GM12878 (cell line): ENCODE measurements around the gene TECTA. TPM values are rescaled to one million over a fixed set of nuclear protein-coding genes. Genes with fewer than 3 reads are reported as not detected.

Experiments used
- ATAC-seq: fragments of 200-7000 bp; cut with Tn5 transposase; 3 replicates; pipeline ENCODE4 v1.9.1; 2020; ENCODE audit warnings: mild to moderate bottlenecking, moderate library complexity
- BruUV-seq: library from RNA; stranded (reverse); fragments of 400-500 nt; replicated peaks from 2 replicates; lab custom pipeline; 2021; lab: Mats Ljungman, UMichigan
- CTCF ChIA-PET: fragments of 300-600 bp; sonication (Branson Sonifier 250); formaldehyde crosslinking; extraction: SDS; loops from one replicate; lab custom pipeline; 2021; ENCODE audit warnings: inconsistent platforms; lab: Yijun Ruan, JAX
- POLR2A ChIA-PET: fragments of 350-600 bp; formaldehyde crosslinking; extraction: SDS; loops from one replicate; lab custom pipeline; 2021; ENCODE audit warnings: inconsistent platforms; lab: Charles Lee
- RAD21 ChIA-PET: fragments of 300-600 bp; sonication (Branson Sonifier 250); formaldehyde crosslinking; loops from one replicate; lab custom pipeline; 2023; ENCODE audit warnings: antibody characterized with exemption; ENCODE audit not compliant: unreplicated experiment; lab: Charles Lee
- SMC1A ChIA-PET: fragments of 300-600 bp; sonication (Branson Sonifier 250); formaldehyde crosslinking; loops from one replicate; lab custom pipeline; 2023; ENCODE audit not compliant: unreplicated experiment, uncharacterized antibody; lab: Charles Lee
- DNase-seq: peaks from one replicate; pipeline ENCODE4 v3.0.0-alpha.2; 2011; ENCODE audit warnings: low read depth, low spot score
- FAIRE-seq: peaks from 3 replicates; lab custom pipeline; 2011; peaks lifted over from hg19 to GRCh38; lab: Jason Lieb, UNC
- H2AFZ ChIP-seq: 2 replicates; pipeline ENCODE4 v1.6.0; 2011; ENCODE audit warnings: low read depth, low read length, control low read depth; ENCODE audit not compliant: control insufficient read depth
- H3K27ac ChIP-seq: 2 replicates; pipeline ENCODE4 v1.5.1; 2011; ENCODE audit warnings: control low read depth; ENCODE audit not compliant: control insufficient read depth, insufficient read depth
- H3K27me3 ChIP-seq, 2 experiments: replicated peaks in 1 of 2; 2 replicates each; pipeline versions ENCODE4 v1.6.0 to v1.6.1; 2011; ENCODE audit warnings: low read length in 1 of 2; ENCODE audit not compliant: control insufficient read depth in 2 of 2, insufficient read depth in 2 of 2
- H3K36me3 ChIP-seq, 2 experiments: 2 replicates each; pipeline ENCODE4 v1.5.1; 2011; ENCODE audit warnings: low read length in 1 of 2; ENCODE audit not compliant: control insufficient read depth in 2 of 2, insufficient read depth in 2 of 2
- H3K4me1 ChIP-seq: 2 replicates; pipeline ENCODE4 v1.6.1; 2011; ENCODE audit warnings: mild to moderate bottlenecking, low read length, moderate library complexity, mixed read lengths; ENCODE audit not compliant: control insufficient read depth, insufficient read depth
- H3K4me2 ChIP-seq: 2 replicates; pipeline ENCODE4 v1.6.0; 2011; ENCODE audit warnings: control low read depth; ENCODE audit not compliant: control insufficient read depth, insufficient read depth
- H3K4me3 ChIP-seq: fragments of 200-600 bp; sonication (generic); 2 replicates; pipeline ENCODE4 v1.5.1; 2016
- H3K79me2 ChIP-seq: 2 replicates; pipeline ENCODE4 v1.6.0; 2011; ENCODE audit warnings: low read length; ENCODE audit not compliant: control insufficient read depth, insufficient read depth
- H3K9ac ChIP-seq: 2 replicates; pipeline ENCODE4 v1.8.0; 2011; ENCODE audit warnings: low read length, control low read depth, mixed read lengths; ENCODE audit not compliant: control insufficient read depth, insufficient read depth
- H3K9me3 ChIP-seq: replicated peaks from 3 replicates; pipeline ENCODE4 v1.5.1; 2011; ENCODE audit warnings: mild to moderate bottlenecking, low read length; ENCODE audit not compliant: control insufficient read depth, insufficient read depth
- H4K20me1 ChIP-seq: 2 replicates; pipeline ENCODE4 v1.6.0; 2011; ENCODE audit not compliant: control insufficient read depth, insufficient read depth
- CHD2 ChIP-seq: IDR thresholded peaks from 2 replicates; pipeline ENCODE4 v1.6.1; 2011; ENCODE audit warnings: low read depth, low read length, improper control_type of control experiment, borderline replicate concordance
- CTCF ChIP-seq, 3 experiments: IDR thresholded peaks in 2 of 3; conservative IDR thresholded peaks in 1 of 3; 2 replicates each; pipeline ENCODE4 v1.5.1; 2011; ENCODE audit warnings: low read depth in 3 of 3, low read length in 3 of 3, mild to moderate bottlenecking in 3 of 3, control low read depth in 2 of 3, moderate library complexity in 2 of 3, inconsistent platforms in 1 of 3, mixed read lengths in 1 of 3; ENCODE audit not compliant: control insufficient read depth in 2 of 3, insufficient read depth in 1 of 3; ENCODE audit errors: extremely low read depth in 1 of 3
- IRF4 ChIP-seq: IDR thresholded peaks from 2 replicates; pipeline ENCODE4 v1.6.1; 2011; ENCODE audit warnings: low read depth, low read length
- RAD21 ChIP-seq: IDR thresholded peaks from 2 replicates; pipeline ENCODE4 v1.6.1; 2011; ENCODE audit warnings: mild to moderate bottlenecking, low read depth, low read length, moderate library complexity; ENCODE audit not compliant: insufficient read depth
- SMARCA5 ChIP-seq: fragments of 450-650 bp; IDR thresholded peaks from 2 replicates; pipeline ENCODE4 v1.6.1; 2017; ENCODE audit warnings: mild to moderate bottlenecking
- SMC3 ChIP-seq: IDR thresholded peaks from 2 replicates; pipeline ENCODE4 v1.6.1; 2011; ENCODE audit warnings: low read length, improper control_type of control experiment, borderline replicate concordance
- SPI1 ChIP-seq: IDR thresholded peaks from 2 replicates; pipeline ENCODE4 v1.6.1; 2011; ENCODE audit warnings: low read depth, mild to moderate bottlenecking, low read length, moderate library complexity, borderline replicate concordance; ENCODE audit not compliant: insufficient read depth
- STAT3 ChIP-seq: IDR thresholded peaks from 2 replicates; pipeline ENCODE4 v1.6.1; 2011; ENCODE audit warnings: low read depth, low read length, improper control_type of control experiment
- YY1 ChIP-seq: IDR thresholded peaks from 2 replicates; pipeline ENCODE4 v1.6.1; 2011; ENCODE audit warnings: low read depth, mild to moderate bottlenecking, low read length
- ZBTB40 ChIP-seq: fragments of 450-650 bp; IDR thresholded peaks from 2 replicates; pipeline ENCODE4 v1.6.1; 2016; ENCODE audit warnings: mild to moderate bottlenecking, moderate library complexity, borderline replicate concordance
- ZZZ3 ChIP-seq: IDR thresholded peaks from 2 replicates; pipeline ENCODE4 v1.6.1; 2011; ENCODE audit warnings: low read depth; ENCODE audit not compliant: control insufficient read depth, insufficient read length
- WGBS: methylation state at CpG from one replicate; pipeline ENCODE4 v1.1.6; 2016; ENCODE audit warnings: low lambda C conversion rate; ENCODE audit not compliant: insufficient replicate concordance, insufficient coverage; ENCODE audit errors: missing lambda C conversion rate; 5-methylcytosine and 5-hydroxymethylcytosine counted together
- in situ Hi-C: fragments of 300-500 bp; cut with MboI; formaldehyde crosslinking; loops from 9 replicates; pipeline ENCODE4 v1.14.3; 2018; ENCODE audit warnings: mixed read lengths
- intact Hi-C: fragments of 100-400 bp; cut with micrococcal nuclease; formaldehyde crosslinking; loops from one replicate; pipeline ENCODE4 v1.14.2; 2022; ENCODE audit not compliant: unreplicated experiment
- polyA plus RNA-seq, 11 experiments: library from polyadenylated mRNA; depleted of rRNA in 4 of 11; unstranded in 6 of 11; stranded (reverse) in 5 of 11; fragments of >200 nt; fragmentation: Nextera tagmentation in 4 of 11; fragmentation: Illumina TruSeq in 1 of 11; extraction: Ambion mirVana in 4 of 11; extraction: Trizol in 1 of 11; gene quantifications; 1 replicate in 1 of 11; 2 replicates in 10 of 11; pipeline versions ENCODE4 v1.2.1 to v1.2.3, GENCODE V29; 2011 to 2016; ENCODE audit warnings: inconsistent platforms in 2 of 11, missing spikeins in 2 of 11, low read depth in 1 of 11
- total RNA-seq, 4 experiments: library from RNA; depleted of rRNA in 3 of 4; stranded (reverse); fragments of >200 nt in 3 of 4; fragmentation: Illumina TruSeq in 1 of 4; extraction: Trizol in 1 of 4; gene quantifications; 2 replicates each; pipeline versions ENCODE4 v1.2.1 to v1.2.3, GENCODE V29; 2013 to 2021

Gene TECTA
- total and polyA plus RNA-seq, 10 of the 15 experiments (the other 5 are each of a cell fraction or from before 2014, with no cell fraction given): under 0.01 to 0.14 (median 0.05) TPM; not detected in 1

GRCh38 chr11:121112498-121113455 lies 11.7 kb downstream of the TECTA start:
- intact Hi-C loops: loop anchor here (1.0 to 10.0 kb wide), 4 partner anchors 80 to 600 kb away; partner anchors contain the start of gene GRIK4
- CTCF ChIA-PET: interaction anchor here (0.9 to 1.5 kb wide), 6 partner anchors 81 to 604 kb away, joined by 3 to 6 read pairs (median 3); no protein-coding TSS in a partner anchor

More at GRCh38 chr11:121112498-121113455, 11.7 kb downstream of the TECTA start:
- Histone ChIP-seq H3K27ac (no peak overlapping the region), H3K36me3 (no peaks in the 10 kb centered on the region), H4K20me1 (no peaks in the 10 kb centered on the region), H3K27me3 (peaks cover 0 to 12% of the 10 kb centered on the region in 2 experiments; a peak in 3 of 4 replicates), H3K9ac (no peak overlapping the region), H3K79me2 (no peaks in the 10 kb centered on the region), H2AFZ (peak overlapping the region; percentile 39; the same call in 1 of the 2 replicates), H3K4me1 (no peaks in the 10 kb centered on the region), H3K4me3 (no peak overlapping the region), H3K4me2 (no peak overlapping the region), H3K9me3 (no peaks in the 10 kb centered on the region)
- ChIA-PET POLR2A (no interaction called here), SMC1A (no interaction called here), RAD21 (interaction anchor here (1.2 to 1.8 kb wide), 2 partner anchors 12 to 184 kb away, joined by 3 to 5 read pairs; no protein-coding TSS in a partner anchor)
- ATAC-seq (peak; percentile 95), DNase-seq (no peak), FAIRE-seq (peak; percentile 71)
- WGBS: 28% methylated on average over 32 of the region's 32 CpGs
- TF ChIP-seq IRF4: 0 out of 2 replicates have a peak, but pooled peaks have one; percentile 14
- TF ChIP-seq SPI1: peak; percentile 65; the same call in 1 of the 2 replicates
- TF ChIP-seq ZBTB40: no peak
- peak; percentile 82 for TF ChIP-seq RAD21
- TF ChIP-seq CHD2: no peak
- TF ChIP-seq CTCF (IDR thresholded peaks at IDR 0.05 in 2 of 3, conservative IDR thresholded peaks at IDR 0.05 in 1 of 3; ENCODE audit: control insufficient read depth in 2 of 3, extremely low read depth in 1 of 3, insufficient read depth in 1 of 3, low read depth in 3 of 3, low read length in 3 of 3): peak; percentile 56 to 83 (median 66)
- TF ChIP-seq SMARCA5: 0 out of 2 replicates have a peak, but pooled peaks have one; percentile 12
- 0 out of 2 replicates have a peak, but pooled peaks have one; percentile 24 for TF ChIP-seq YY1
- TF ChIP-seq SMC3: peak; percentile 58; the same call in 1 of the 2 replicates
- no peak for TF ChIP-seq STAT3
- TF ChIP-seq ZZZ3: no peak
- in situ Hi-C loops: no loop called here
- no TSS peak for BruUV-seq
